Stimulated activated CD4-positive, alpha-beta T cell treated with anti-CD3 and anti-CD28 coated beads, Interleukin-4, amount 100 ng/mL, for 48 hours (primary cell): Measurements from ENCODE around the gene LCA5L.
"Not testable (repeated sequence)": the region's sequence is repeated elsewhere in the genome, so short reads cannot be mapped to it uniquely, and the experiment has no call there.

Source experiments
- DNase-seq, 2 donors: peaks; one replicate each; pipeline ENCODE4 v3.0.0-alpha.2; 2020; ENCODE audit warnings: low read depth in 2 of 2

LCA5L gene

GRCh38 chr21:39387461-39388037 is 58.0 kb downstream of the LCA5L start:
- peak; percentile 91 for DNase-seq

GRCh38 chr21:39386899-39387298 is 58.7 kb downstream of the LCA5L start:
- DNase-seq = no peak

- DNase-seq = no peak
Observed at GRCh38 chr21:39386194-39386593, 59.4 kb downstream of the LCA5L start.

GRCh38 chr21:39385299-39386145 is 60.1 kb downstream of the LCA5L start:
- peak; percentile 57 to 63 for DNase-seq

- DNase-seq = no peak
Observed at GRCh38 chr21:39384674-39385298, 60.8 kb downstream of the LCA5L start.

GRCh38 chr21:39382096-39382495 is 63.5 kb downstream of the LCA5L start:
- not testable (repeated sequence) for DNase-seq

GRCh38 chr21:39381009-39381408 is 64.6 kb downstream of the LCA5L start:
- no peak for DNase-seq

GRCh38 chr21:39379986-39380891 is 65.3 kb downstream of the LCA5L start:
- DNase-seq = peak; percentile 86 to 93

GRCh38 chr21:39377444-39378050 is 68.0 kb downstream of the LCA5L start:
- DNase-seq = no peak

GRCh38 chr21:39375446-39375845 is 70.1 kb downstream of the LCA5L start:
- DNase-seq = no peak

GRCh38 chr21:39374046-39374445 is 71.5 kb downstream of the LCA5L start:
- no peak for DNase-seq

GRCh38 chr21:39373634-39374033 is 71.9 kb downstream of the LCA5L start:
- no peak for DNase-seq

- not testable (repeated sequence) for DNase-seq
Observed at GRCh38 chr21:39369896-39370288, 75.7 kb downstream of the LCA5L start.

GRCh38 chr21:39367783-39368182 is 77.8 kb downstream of the LCA5L start:
- no peak for DNase-seq

- DNase-seq = no peak
Observed at GRCh38 chr21:39366563-39366962, 79.0 kb downstream of the LCA5L start.

- DNase-seq = no peak
Observed at GRCh38 chr21:39364949-39365348, 80.6 kb downstream of the LCA5L start.

GRCh38 chr21:39363607-39364555 is 81.7 kb downstream of the LCA5L start:
- DNase-seq = no peak

GRCh38 chr21:39362733-39363132 is 82.8 kb downstream of the LCA5L start:
- DNase-seq = no peak

- no peak for DNase-seq
Observed at GRCh38 chr21:39359382-39359781, 86.2 kb downstream of the LCA5L start.
